HG02885 (cell line): ENCODE measurements around the gene CALML6.

Source experiments
- ATAC-seq: cut with Tn5 transposase; IDR thresholded peaks from one replicate; pipeline ENCODE4 v1.9.1; 2021; ENCODE audit warnings: mild to moderate bottlenecking; ENCODE audit not compliant: unreplicated experiment, poor library complexity

CALML6 gene

DNA sequence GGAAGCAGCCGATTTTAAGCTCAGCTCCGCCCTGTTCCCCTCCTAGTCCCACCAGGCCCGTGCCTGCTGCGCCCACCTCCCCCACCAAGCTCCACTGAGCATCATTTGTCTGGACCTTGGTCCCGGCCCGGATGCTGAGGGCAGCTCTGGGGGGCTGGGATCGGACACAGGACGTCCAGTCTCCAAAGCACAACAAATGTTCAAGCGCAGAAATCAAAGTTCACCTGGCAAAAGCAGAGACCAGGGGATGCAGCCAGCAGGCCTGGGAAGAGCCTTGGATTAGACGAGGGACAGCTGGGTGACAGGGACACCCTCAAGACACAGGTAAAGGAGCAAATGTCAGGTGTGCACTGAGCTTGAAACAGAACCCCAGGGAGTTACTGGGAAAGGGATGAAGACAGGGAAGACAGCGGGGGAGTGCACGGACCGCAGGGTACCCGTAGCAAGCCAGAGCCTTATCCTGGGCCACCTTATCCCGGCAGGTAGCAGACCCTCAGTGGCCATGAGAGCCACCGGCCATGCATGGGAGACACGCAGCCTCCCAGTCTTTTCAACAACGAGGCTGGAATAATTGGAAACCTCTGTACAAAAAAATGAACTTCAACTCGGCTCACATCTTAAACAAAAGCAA lies 26.3 kb downstream of the CALML6 start:
- no peak for ATAC-seq

DNA sequence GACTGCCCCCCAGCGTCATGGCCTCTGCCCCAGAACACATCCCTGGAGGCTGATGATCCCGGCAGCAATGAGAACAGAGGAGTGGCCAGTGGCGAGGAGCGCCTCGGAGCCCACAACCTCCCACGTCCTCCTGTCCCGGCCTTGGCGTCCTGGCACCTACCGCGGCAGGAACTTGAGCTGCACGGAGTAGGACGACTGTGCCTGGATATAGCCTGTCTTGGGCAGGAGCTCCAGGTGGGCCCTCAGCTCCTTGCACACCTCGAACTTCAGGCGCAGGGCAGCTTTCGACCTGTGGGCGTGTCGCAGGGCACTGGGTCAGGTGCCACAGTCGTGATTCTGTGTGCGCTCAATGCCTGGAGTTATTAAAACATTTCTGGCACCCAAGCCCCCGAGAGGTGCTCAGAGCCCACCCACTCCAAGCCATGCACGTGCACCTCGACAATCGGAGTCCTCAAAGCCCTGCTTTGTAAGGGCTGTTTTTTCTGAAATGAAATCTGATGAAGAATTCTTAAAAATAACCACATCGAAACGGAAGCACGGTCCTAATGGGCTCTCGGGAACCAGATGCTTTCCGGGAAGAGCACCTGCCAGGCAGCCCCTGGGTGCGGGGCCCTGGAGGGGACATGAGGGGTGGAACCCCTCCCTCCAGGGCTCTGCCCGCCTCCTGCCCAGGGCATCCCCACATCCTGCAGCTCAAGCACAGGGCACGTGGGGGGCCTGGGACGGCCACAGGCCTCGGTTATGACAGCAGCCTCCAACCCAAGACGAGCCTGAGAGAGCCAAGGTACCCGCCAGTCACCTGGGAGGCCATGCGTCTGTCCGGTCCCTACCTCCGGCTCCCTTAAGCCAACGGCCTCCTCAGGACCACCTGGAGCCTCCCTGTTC lies 27.1 kb downstream of the CALML6 start:
- no peak for ATAC-seq

GRCh38 chr1:1942753-1943656 lies 27.9 kb downstream of the CALML6 start:
- ATAC-seq: no peak

DNA sequence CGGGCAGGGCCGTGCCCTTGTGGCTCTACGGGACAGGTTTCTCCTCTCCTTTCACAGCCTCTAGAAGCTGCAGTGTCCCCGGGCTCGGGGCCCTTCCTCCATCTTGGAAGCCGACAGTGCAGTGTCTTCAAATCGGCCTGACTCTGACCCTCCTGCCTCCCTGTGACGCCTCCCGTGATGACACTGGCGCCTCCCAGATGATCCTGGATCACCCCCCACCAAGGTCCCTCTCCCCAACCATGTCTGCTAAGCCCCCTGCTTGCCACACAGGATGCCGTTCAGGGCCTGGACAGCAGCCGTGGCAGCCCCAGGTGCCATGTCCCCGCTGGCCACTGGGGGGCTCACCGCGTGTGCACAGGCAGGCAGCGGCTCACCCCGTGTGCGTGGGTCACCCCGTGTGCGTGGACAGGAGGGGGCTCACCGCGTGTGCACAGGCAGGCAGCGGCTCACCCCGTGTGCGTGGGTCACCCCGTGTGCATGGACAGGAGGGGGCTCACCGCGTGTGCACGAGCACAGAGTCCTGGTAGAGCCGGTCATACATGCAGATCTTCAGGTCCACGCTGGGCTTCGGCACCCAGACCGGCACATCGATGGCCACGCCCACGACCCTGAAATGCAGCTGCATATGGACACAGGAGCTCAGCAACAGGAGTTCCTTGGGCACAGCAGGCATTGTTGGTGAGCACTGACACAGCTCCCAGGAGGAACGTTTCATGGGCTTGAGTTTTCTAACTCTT lies 28.9 kb downstream of the CALML6 start:
- no peak for ATAC-seq

DNA sequence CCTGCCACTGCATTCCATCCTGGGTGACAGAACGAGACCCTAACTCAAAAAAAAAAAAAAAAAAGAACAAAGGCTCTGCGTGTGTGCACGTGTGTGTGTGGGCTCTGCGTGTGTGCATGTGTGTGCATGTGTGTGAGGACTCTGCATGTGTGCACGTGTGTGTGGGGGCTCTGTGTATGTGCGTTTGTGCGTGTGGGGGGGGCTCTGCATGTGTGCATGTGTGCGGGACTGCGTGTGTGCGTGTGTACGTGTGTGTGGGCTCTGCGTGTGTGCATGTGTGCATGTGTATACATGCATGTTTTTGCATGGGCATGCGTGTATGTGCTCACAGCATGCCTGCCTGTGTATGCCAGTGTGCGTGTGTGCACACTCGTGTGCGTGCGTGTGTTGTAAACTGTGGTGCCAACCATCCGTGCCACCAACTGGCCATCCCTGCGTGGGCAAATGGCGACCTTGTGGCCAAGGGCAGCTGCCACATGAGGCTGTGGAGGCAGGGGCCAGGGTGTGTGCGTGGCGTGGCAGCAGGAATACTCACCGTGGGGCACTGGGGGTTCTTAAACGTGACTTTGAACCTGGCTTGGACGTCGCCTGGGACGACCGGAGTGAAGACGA lies 30.8 kb downstream of the CALML6 start:
- no peak for ATAC-seq

GRCh38 chr1:1946540-1946939 lies 31.5 kb downstream of the CALML6 start:
- ATAC-seq: no peak

GRCh38 chr1:1947493-1947892 lies 32.4 kb downstream of the CALML6 start:
- no peak for ATAC-seq

DNA sequence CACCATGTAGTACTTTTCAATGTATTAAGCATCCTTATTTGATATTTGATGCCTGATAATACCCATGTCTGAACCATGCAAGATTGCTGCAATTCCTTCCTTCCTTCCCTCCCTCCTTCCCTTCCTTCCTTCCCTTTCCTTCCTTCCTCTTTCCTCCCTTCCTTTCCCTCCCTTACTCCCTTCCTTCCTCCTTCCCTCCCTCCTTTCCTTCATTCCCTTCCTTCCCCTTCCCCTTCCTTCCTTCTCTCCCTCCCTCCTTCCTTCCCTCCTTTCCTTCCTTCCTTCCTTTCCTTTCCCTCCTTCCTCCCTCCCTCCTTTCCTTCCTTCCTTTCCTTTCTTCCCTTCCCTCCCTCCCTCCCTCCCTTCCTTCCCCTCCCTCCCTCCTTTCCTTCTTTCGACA lies 33.7 kb downstream of the CALML6 start:
- ATAC-seq: no peak

DNA sequence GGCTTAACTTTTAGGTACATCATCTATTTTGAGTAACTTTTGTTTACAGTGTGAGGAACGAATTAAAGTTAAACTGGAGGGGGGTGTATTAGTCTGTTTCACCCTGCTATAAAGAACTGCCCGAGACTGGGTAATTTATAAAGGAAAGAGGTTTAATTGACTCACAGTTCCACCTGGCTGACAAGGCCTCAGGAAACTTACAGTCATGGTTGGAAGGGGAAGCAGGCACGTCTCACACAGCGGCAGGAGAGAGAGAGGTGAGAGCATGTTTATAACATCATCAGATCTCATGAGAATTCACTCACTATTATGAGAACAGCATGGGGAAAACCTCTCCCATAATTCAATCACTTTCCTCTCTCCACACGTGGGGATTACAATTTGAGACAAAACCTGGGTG lies 35.9 kb downstream of the CALML6 start:
- ATAC-seq: no peak

DNA sequence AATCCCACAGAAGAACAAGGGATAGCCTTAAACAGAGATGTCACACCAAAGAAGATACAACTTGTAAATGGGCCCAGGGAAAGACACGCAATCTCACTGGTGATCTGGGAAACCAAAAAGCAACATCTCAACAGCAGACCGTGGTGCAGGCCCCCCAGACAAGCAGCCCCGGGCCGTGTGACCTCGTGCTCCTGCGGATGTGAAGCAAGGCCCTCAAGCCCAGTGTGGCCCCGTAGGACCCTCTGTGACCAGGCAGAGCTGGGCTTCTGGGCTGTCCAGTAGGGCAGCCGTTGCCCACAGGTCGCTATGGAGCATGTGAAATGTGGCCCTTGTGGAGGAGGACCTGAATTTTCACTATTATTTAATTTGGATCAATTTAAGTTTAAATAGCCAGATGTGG lies 39.0 kb downstream of the CALML6 start:
- ATAC-seq: no peak

DNA sequence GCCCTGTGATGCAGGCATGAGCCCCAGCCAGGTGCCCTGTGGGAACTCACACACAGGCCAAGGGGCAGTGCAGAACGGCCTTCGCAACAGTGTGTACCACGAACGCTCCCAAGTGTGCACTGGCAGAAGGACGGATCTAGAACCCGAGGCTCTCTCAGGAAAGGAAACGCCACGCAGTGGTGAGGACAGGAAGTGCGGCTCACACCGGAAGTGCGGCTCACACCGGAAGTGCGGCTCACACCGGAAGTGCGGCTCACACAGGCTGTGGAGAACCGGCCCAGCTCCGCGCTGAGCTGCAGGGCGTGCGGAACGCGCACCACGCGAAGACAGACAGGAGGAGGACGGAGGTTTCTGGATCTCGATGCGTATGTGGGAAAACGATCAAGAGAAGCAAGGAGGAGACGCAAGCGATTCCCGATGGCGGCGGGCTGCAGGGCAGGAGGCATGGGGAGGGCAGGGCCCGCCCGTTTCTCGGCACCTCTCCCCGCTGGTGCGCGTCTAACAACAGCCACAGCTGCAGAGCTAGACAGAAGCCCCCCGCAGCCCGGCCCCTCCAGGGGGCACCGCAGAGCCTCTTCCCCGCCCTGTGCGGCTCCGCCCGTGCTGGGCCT lies 39.9 kb downstream of the CALML6 start:
- no peak for ATAC-seq

DNA sequence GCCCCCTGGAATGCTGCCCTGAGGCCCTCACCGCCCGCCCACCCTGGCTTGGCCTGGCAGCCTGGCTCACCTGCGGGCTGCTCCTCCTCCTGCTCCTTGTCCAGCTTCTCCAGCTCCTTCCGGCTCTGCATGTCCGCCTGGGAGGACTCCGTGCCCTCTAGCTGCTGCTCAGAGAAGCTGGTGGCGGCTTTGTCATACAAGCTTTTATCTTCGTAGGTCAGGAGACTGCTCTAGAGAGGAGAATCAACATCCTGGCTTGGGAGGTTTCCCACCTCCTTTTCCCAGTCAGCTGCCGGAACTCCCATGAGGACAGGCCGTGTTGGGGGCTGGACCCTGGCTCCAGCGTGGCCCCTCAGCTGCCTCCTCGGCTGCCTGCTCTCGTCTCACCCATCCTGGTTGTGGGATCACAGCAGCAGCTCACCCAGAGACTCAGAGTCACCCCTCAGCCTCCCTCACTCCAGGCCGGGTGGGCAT lies 40.6 kb downstream of the CALML6 start:
- no peak for ATAC-seq

DNA sequence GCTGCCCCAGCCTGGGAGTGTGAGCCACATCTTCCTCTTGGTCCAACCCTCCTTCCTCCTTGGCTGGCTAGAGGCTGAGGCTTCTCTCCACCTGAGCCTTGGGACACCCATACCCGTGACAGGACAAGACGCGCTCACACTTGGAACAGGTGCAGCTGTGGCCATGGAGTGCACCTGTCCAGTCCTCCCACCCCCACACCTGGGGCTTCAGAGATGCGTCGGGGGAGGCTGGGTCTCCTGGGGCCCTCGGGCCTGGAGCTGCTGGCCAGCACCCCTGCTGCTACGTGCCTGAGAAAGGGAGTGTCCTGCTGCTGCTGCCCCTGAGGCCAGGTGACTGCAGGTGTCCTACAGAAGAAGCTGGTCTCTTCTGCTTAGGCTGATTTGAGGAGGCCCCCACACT lies 41.0 kb downstream of the CALML6 start:
- no peak for ATAC-seq

DNA sequence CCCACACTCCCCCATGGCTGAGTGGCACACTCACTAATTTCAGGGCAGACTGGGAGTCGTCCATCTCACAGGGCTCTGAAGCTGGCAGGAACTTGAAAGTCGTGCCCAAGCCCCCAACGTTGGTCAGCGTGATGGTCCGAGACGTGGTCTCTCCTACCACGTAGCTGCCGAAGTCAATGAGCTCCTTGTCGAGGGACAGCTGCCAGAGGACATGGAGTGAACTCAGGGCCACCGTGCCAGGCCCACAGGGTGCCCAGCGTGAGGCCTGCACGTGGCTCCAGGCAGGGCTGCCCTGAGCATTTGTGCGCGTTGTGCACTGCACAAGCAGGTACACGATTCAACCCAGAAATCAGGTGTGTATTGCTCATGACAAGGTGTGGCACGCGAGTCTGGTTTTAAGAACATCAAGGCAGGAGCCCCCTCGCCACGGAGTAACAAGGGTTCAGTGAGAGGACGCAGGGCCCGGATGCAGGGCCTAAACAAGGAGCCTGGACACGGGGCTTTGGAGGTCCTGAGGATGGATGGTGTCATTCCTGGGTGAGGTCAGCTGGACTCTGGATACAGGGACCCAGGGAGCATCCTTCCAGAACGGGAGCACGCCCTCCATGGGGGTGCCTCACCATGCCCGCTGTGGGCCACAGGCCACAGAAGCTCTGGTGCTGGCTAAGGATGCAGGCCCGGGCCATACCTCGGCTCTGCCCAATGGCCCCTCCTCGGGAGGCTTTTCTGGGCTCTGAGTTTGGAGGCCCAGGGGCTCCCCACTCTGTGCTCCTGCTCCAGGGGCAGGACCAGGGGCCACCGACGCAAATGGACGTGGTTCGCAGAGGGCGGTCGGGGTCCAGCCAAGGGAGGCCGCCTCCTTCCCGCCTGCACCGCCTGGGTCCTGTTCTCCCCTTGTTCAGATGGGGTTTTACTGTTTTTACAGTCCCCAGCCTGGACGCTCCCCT lies 41.8 kb downstream of the CALML6 start:
- ATAC-seq: no peak

DNA sequence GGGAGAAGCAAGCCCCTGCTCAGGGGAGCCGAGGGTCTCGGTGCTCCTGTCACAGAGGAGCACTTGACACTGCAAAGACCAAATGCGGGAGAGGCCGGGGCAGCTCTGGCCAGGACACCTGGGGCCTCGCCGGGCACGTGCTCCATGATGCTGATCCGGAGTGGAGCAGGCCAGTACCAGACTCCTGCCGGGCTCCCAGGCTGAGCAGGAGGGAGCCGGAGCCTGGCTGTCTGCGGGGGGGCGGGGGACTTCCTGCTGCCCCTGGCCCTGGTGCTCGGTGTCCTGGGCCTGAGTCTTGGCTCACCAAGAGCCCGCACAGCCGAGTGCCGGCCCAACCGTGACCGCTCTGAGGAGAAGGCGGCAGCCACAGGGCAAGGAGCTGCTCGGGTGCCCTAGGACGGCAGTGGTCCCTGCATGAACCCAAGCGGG lies 42.5 kb downstream of the CALML6 start:
- no peak for ATAC-seq

- no peak for ATAC-seq
Measured at GRCh38 chr1:1958071-1958541, 43.0 kb downstream of the CALML6 start.

- no peak for ATAC-seq
Measured at GRCh38 chr1:1959459-1959839, 44.4 kb downstream of the CALML6 start.

- no peak for ATAC-seq
Measured at GRCh38 chr1:1959840-1960479, 44.9 kb downstream of the CALML6 start.
